OCI-LY1 (cell line): ENCODE data around the gene NEGR1.

Experiments used
- H2AFZ ChIP-seq: fragments of 200-600 bp; sonication (generic), shearing (Covaris generic); 2 replicates; pipeline ENCODE4 v1.6.0; 2014; ENCODE audit warnings: antibody characterized with exemption, mild to moderate bottlenecking, low read length
- H3F3A ChIP-seq: fragments of 200-600 bp; sonication (generic), shearing (Covaris generic); 2 replicates; pipeline ENCODE4 v1.6.0; 2014; ENCODE audit warnings: mild to moderate bottlenecking, antibody characterized with exemption, low read length, moderate library complexity; ENCODE audit not compliant: insufficient read depth
- H3K27ac ChIP-seq: fragments of 200-600 bp; sonication (generic); 2 replicates; pipeline ENCODE4 v1.5.1; 2014; ENCODE audit warnings: low read length, mixed run types, mild to moderate bottlenecking, low read depth; ENCODE audit not compliant: poor library complexity, severe bottlenecking
- H3K27me3 ChIP-seq: fragments of 200-600 bp; sonication (generic); 2 replicates; pipeline ENCODE4 v1.6.0; 2014; ENCODE audit warnings: antibody characterized with exemption, mild to moderate bottlenecking, low read length, moderate library complexity; ENCODE audit not compliant: insufficient read depth
- H3K36me3 ChIP-seq: fragments of 200-600 bp; sonication (generic); 2 replicates; pipeline ENCODE4 v1.6.1; 2014; ENCODE audit warnings: mild to moderate bottlenecking, antibody characterized with exemption, low read length, moderate library complexity, mixed read lengths; ENCODE audit not compliant: insufficient read depth
- H3K4me1 ChIP-seq: fragments of 200-600 bp; sonication (generic); 2 replicates; pipeline ENCODE4 v1.5.1; 2014; ENCODE audit warnings: mild to moderate bottlenecking, low read length, moderate library complexity; ENCODE audit not compliant: insufficient read depth, severe bottlenecking
- H3K4me2 ChIP-seq: fragments of 200-600 bp; sonication (generic), shearing (Covaris generic); 2 replicates; pipeline ENCODE4 v1.6.1; 2014; ENCODE audit warnings: low read length
- H3K4me3 ChIP-seq: fragments of 200-600 bp; sonication (generic); 2 replicates; pipeline ENCODE4 v1.5.1; 2014; ENCODE audit warnings: low read length, low read depth, mild to moderate bottlenecking, mixed read lengths; ENCODE audit not compliant: poor library complexity, severe bottlenecking
- H3K79me2 ChIP-seq: fragments of 200-600 bp; shearing (Covaris generic); 2 replicates; pipeline ENCODE4 v1.6.1; 2016; ENCODE audit warnings: mixed run types, low read length, mixed read lengths; ENCODE audit not compliant: insufficient read depth
- H3K9ac ChIP-seq: fragments of 200-600 bp; sonication (generic), shearing (Covaris generic); 2 replicates; pipeline ENCODE4 v1.6.1; 2014; ENCODE audit warnings: mild to moderate bottlenecking, low read length, mixed read lengths
- H3K9me2 ChIP-seq: fragments of 200-600 bp; sonication (generic), shearing (Covaris generic); 2 replicates; pipeline ENCODE4 v1.6.1; 2014; ENCODE audit warnings: low read depth, mild to moderate bottlenecking, low read length, mixed read lengths
- H3K9me3 ChIP-seq: fragments of 200-600 bp; shearing (Covaris generic); 2 replicates; pipeline ENCODE4 v1.6.1; 2014; ENCODE audit warnings: low read length, mixed read lengths
- H4K20me1 ChIP-seq: fragments of 200-600 bp; sonication (generic), shearing (Covaris generic); 2 replicates; pipeline ENCODE4 v1.6.0; 2016; ENCODE audit warnings: mild to moderate bottlenecking, low read length; ENCODE audit not compliant: insufficient read depth
- EZH2 ChIP-seq: fragments of 200-600 bp; sonication (generic), shearing (Covaris generic); IDR thresholded peaks from 2 replicates; pipeline ENCODE4 v1.8.0; 2017; ENCODE audit warnings: borderline replicate concordance, mixed run types, mild to moderate bottlenecking, antibody characterized with exemption, low read length, moderate library complexity, mixed read lengths
- TF ChIP-seq, protein P1 (sequence below): fragments of 200-600 bp; sonication (generic), shearing (Covaris generic); IDR thresholded peaks from 2 replicates; pipeline ENCODE4 v1.5.1; 2017; ENCODE audit warnings: mild to moderate bottlenecking, antibody characterized with exemption, low read length, moderate library complexity, mixed read lengths

The NEGR1 gene

DNA sequence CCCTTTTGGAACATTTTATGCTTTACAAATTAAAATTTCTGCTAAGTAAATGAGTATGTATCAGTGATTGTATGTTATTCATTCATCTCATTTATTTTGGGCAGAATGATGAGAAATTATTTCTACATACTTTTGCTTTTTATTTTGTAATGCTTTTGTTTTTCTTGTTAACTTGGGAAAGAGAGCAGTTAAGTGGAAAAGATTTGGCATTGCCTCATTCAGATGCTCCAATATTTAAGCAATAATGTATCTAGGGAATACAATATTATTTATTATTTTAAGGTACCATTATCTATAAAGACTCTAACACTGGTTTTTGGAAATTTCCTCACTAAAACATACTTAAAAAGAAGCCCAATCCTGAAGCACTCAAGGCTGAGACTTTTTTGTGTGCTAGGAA, 431.8 kb downstream of the NEGR1 start:
- Histone ChIP-seq H3K4me2 (no peak overlapping the region), H3K4me1 (no peaks in the 10 kb centered on the region), H3K9me2 (no peaks in the 10 kb centered on the region), H3K36me3 (no peaks in the 10 kb centered on the region), H3K79me2 (no peaks in the 10 kb centered on the region), H3F3A (no peaks in the 10 kb centered on the region), H2AFZ (no peak overlapping the region), H3K9ac (no peak overlapping the region), H3K4me3 (no peak overlapping the region), H3K9me3 (no peaks in the 10 kb centered on the region), H4K20me1 (no peaks in the 10 kb centered on the region), H3K27ac (no peak overlapping the region), H3K27me3 (no peaks in the 10 kb centered on the region)
- no peak for TF ChIP-seq EZH2
- TF ChIP-seq, protein P1, sequence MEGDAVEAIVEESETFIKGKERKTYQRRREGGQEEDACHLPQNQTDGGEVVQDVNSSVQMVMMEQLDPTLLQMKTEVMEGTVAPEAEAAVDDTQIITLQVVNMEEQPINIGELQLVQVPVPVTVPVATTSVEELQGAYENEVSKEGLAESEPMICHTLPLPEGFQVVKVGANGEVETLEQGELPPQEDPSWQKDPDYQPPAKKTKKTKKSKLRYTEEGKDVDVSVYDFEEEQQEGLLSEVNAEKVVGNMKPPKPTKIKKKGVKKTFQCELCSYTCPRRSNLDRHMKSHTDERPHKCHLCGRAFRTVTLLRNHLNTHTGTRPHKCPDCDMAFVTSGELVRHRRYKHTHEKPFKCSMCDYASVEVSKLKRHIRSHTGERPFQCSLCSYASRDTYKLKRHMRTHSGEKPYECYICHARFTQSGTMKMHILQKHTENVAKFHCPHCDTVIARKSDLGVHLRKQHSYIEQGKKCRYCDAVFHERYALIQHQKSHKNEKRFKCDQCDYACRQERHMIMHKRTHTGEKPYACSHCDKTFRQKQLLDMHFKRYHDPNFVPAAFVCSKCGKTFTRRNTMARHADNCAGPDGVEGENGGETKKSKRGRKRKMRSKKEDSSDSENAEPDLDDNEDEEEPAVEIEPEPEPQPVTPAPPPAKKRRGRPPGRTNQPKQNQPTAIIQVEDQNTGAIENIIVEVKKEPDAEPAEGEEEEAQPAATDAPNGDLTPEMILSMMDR = no peak

DNA sequence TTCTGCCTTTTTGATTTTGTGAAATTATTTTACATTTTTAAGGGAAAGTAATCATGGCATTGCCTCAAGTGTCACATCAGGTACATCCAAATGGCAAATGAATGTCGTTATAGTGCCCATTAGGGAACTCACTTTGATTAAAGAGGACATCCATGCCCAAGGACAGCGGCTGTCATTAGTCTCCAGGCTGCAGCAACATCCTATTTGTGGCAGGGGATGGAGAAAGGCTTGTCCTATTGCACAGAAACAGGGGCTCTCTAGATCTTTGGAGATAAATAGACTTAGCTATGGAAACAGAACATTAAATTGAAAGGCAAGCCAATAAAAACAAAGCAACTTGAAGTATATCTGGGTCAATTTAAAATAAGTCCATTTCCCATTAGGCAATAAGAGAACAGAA, 439.3 kb downstream of the NEGR1 start:
- no peak for TF ChIP-seq EZH2
- TF ChIP-seq, protein P1 = no peak
- no peaks in the 10 kb centered on the region for H3K4me1 ChIP-seq
- no peaks in the 10 kb centered on the region for H3K9me2 ChIP-seq
- no peak overlapping the region for H3K4me3 ChIP-seq
- H3K4me2 ChIP-seq = no peak overlapping the region
- H2AFZ ChIP-seq = no peak overlapping the region
- H3K79me2 ChIP-seq = no peaks in the 10 kb centered on the region
- H3K27ac ChIP-seq = no peak overlapping the region
- H3K9me3 ChIP-seq = no peaks in the 10 kb centered on the region
- no peaks in the 10 kb centered on the region for H3F3A ChIP-seq
- H3K36me3 ChIP-seq = no peaks in the 10 kb centered on the region
- no peaks in the 10 kb centered on the region for H3K27me3 ChIP-seq
- H4K20me1 ChIP-seq = no peaks in the 10 kb centered on the region
- no peak overlapping the region for H3K9ac ChIP-seq

DNA sequence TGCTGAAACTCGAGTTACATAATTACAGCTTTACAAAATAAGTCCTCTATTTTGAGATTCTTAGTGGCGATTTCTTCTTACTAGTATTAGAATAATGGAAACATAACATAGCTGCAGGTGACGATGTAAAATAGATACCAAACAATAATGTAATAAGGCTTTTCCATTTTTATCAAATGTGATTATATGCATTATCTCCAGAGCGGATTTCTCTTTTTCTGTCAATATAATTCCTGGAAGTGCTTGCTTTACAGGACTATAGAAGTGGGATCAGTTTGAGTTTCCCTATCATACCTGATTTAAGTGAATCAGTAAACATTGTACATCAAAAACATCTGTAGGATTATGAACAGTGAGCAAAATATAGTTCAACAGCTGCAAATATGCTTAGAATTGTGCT, 442.5 kb downstream of the NEGR1 start:
- H3K4me3 ChIP-seq = no peak overlapping the region
- no peaks in the 10 kb centered on the region for H3K9me3 ChIP-seq
- no peak overlapping the region for H2AFZ ChIP-seq
- no peak overlapping the region for H3K27ac ChIP-seq
- no peaks in the 10 kb centered on the region for H3K36me3 ChIP-seq
- no peak overlapping the region for H3K9ac ChIP-seq
- H3K79me2 ChIP-seq = no peaks in the 10 kb centered on the region
- no peaks in the 10 kb centered on the region for H3K27me3 ChIP-seq
- H3K9me2 ChIP-seq = no peaks in the 10 kb centered on the region
- no peaks in the 10 kb centered on the region for H4K20me1 ChIP-seq
- peaks cover 11% of the 10 kb centered on the region for H3K4me1 ChIP-seq
- no peak overlapping the region for H3K4me2 ChIP-seq
- TF ChIP-seq, protein P1 = no peak
- no peak for TF ChIP-seq EZH2
- H3F3A ChIP-seq = no peaks in the 10 kb centered on the region
